ENCODE results near the gene CHGA.

CHGA gene

GRCh38 chr14:92922883-92923743, at the start of gene CHGA:
TSS of gene CHGA (plus strand) at chr14:92923150. CDS start at chr14:92923360, 210 bp downstream.
- in situ Hi-C loops (cut with MboI; ENCODE audit: low sequenced_read_pairs): no loop called here

- in situ Hi-C loops (cut with MboI; ENCODE audit: low sequenced_read_pairs): no loop called here
These were observed 47.8 kb upstream of the CHGA start for GRCh38 chr14:92874962-92875661.

DNA sequence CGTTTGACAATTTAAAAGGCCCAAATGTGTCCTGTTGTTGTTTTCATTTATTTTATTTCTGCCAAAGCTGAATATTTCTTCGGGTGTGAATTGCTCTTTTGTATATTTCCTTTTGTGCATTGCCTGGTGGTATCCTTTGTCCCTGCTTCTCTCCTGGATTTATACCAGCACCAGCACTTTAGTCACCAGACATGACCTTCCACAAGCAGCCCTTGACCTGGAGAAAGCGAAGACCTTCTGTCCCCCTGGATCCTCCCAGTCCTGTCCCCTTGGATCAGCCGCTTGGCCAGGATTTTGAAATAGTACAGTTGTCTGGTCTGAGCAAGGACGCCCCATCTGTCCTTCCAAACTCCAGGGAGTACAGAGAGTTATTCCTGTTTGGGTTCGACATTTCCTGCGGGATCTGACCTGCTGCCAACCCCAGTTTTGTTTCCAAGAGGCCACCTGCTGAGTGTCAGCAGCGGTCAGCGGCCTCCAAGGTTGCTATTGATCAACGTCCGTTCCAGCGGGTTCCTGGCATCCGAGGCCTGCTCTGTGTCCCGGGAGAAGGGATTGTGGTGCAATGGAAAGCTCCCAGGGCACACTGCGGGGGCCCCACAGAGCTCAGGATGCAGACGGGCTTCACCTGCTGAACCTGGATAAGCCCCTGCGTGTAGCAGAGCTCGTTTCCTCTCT, 45.1 kb upstream of the CHGA start:
- in situ Hi-C loops (cut with MboI; ENCODE audit: low sequenced_read_pairs): no loop called here

DNA sequence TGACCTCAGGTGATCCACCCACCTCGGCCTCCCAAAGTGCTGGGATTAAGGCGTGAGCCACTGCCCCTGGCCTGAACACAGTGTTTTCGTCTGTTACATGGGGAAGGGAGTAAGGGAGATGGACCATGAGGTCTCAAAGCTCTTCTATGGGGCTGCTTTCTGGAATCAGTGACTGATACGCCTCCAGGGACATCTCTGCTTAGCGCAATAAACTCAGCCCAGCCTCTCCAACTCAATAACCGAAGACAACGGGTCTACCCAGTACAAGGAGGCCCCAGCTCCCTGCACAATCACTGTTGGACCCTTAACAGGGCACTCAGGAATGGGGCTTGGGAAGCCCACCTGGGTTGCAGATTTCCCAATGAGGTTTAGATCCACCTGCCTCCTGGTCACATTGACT, 42.6 kb upstream of the CHGA start:
- in situ Hi-C loops (cut with MboI; ENCODE audit: low sequenced_read_pairs): no loop called here

DNA sequence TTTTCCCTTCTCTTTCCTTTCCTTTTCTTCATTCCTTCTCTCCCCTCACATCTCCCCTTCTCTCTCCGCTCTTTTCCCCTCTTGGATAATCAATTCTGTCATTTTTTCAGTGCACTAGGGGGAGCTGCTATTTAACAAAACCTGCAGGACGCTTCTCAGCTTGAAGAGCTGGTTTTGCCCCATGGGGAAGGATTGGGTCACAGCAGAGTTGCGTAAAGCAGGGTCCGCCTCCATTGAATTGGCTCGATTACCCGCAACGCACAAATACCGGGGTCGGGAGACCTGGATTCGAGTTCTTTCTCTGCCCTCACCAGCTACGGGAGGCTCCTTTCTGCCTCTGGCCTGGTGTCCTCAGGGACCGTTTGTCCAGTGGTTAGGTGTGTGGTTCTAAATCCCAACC, 42.1 kb upstream of the CHGA start:
- in situ Hi-C loops (cut with MboI; ENCODE audit: low sequenced_read_pairs): no loop called here

- in situ Hi-C loops (cut with MboI; ENCODE audit: low sequenced_read_pairs): no loop called here
These were observed 39.9 kb upstream of the CHGA start for GRCh38 chr14:92883066-92883465.

- in situ Hi-C loops (cut with MboI; ENCODE audit: low sequenced_read_pairs): no loop called here
These were observed 38.5 kb upstream of the CHGA start for GRCh38 chr14:92884410-92884809.

DNA sequence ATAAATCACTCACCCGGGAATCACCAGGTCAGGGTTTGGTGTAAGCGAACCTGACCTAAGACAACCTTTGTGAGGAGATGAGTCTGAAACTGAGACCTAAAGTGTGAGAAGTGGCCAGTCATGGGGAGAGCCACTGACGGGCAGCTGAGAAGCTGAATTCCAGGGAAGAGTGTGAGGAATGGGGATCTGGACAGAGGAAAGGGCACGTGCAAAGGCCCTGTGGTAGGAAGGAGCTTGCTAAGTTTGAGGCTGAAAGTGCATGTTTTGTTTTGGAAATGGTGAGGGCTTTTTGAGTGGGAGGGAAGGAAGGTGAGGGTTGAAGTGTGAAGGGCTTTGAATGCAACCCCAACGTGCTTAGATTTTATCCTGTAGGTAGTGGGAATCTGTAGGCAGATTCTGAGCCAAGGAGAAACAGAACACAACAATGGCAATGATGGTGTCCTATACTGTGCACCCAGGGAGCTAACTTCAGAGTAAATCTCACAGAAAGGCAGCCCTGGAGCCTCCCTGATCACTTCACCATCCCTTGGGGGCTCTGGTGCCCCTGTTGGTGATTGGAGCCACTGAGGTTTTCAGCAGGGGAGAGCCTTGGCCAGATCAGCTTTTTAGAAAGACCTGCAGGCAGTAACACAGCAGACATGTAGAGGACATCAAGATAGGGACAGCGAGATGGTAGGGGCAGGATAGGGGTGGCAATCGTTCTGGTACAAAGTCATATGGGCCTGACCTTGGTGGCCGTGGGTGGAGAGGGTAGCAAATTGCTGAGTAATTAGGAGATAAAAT, 37.5 kb upstream of the CHGA start:
- in situ Hi-C loops (cut with MboI; ENCODE audit: low sequenced_read_pairs): no loop called here

- in situ Hi-C loops (cut with MboI; ENCODE audit: low sequenced_read_pairs): no loop called here
These were observed 36.6 kb upstream of the CHGA start for GRCh38 chr14:92886337-92886736.

GRCh38 chr14:92887157-92887556, 35.8 kb upstream of the CHGA start:
- in situ Hi-C loops (cut with MboI; ENCODE audit: low sequenced_read_pairs): no loop called here

DNA sequence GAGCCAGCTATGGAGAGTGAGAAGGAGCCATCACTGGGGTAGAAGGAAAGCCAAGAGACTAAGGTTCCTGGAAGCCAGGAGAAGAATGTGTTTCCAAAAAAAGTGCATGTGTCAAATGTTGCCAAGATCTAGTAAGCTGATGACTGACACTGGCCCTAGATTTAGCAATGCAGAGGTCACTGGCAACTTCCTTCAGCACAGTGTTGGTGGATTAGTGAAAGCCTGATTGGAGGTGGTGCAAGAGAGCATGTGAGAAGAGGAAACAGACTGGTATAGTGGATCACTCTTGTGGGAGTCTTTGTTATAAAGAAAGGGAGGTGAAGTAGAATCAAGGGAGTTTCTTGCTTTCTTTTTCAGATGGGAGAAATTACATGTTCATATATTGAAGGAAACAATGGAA, 34.1 kb upstream of the CHGA start:
- in situ Hi-C loops (cut with MboI; ENCODE audit: low sequenced_read_pairs): no loop called here

DNA sequence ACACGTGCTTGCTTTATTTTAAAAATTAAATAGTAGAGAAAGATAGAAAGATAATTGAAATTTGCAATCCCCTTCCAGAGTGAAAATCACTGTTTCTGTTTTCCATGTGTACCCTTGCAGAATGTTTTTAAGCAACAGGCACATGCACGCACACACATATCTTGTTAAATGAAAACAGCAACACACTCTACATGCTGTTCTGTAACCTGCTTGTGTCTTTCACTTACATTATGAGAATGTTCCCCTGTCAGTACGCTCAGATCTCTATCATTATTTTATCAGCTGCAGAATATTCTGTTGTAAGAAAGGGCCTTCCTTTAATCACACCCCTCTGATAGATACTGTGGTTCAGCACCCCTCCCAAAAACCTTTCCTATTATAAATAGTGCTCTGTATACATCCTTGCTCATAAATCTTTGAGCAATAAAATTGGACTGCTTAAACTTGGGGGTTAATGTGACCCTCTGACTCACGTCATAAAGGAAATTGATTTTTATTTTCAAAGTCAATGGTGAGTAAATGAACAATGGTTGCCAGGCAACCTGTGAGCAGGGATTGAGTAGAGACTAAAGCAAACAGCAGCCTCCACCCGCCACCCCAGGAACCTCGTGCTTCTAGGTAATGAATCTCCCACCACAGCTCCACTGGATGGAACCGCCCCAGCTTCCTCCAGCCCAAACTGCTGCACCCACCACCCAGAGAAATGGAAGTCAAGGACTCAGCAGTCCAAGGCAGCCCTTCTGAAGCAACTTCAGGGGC, 31.9 kb upstream of the CHGA start:
- in situ Hi-C loops (cut with MboI; ENCODE audit: low sequenced_read_pairs): no loop called here

DNA sequence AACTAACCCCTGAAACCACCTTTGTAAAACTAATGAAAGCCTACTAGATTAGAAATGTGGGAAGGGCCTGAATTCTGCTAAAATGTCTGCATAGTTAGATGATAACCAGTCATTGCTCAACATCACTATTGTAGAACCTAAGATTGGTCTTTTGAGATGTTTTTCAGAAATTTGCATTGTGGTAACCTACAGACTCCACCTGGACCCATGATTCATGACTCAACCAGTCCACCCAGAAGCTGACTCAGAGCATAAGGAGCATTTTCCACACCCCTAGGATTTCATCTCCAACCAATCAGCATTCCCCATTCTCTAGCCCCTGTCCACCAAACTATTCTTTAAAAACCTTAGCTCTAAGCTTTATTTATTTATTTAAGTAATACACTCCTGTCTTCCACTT, 30.4 kb upstream of the CHGA start:
- in situ Hi-C loops (cut with MboI; ENCODE audit: low sequenced_read_pairs): no loop called here

DNA sequence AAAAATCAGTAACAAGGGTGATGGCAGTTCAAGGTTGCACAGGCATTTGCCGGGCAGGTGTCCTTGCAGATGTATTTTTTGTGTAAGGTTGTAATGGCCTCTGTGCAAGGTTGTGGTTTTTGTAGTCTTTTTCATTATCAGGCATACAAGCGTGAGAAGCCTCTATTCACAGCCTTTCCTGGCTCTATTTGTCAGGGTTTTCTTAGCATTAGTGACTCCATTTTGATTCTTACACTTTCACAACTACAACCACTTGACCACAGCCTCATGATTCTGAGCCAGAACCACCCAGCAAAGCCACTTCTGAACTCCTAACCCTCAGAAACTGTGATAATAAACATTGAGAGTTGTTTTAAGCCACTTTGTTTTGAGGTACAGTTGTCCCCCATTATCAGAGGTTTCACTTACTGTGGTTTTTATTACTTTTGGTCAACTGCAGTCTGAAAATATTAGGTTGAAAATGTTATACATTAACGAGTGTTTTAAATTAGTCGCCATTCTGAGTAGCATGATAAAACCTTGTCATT, 27.5 kb upstream of the CHGA start:
- in situ Hi-C loops (cut with MboI; ENCODE audit: low sequenced_read_pairs): no loop called here

DNA sequence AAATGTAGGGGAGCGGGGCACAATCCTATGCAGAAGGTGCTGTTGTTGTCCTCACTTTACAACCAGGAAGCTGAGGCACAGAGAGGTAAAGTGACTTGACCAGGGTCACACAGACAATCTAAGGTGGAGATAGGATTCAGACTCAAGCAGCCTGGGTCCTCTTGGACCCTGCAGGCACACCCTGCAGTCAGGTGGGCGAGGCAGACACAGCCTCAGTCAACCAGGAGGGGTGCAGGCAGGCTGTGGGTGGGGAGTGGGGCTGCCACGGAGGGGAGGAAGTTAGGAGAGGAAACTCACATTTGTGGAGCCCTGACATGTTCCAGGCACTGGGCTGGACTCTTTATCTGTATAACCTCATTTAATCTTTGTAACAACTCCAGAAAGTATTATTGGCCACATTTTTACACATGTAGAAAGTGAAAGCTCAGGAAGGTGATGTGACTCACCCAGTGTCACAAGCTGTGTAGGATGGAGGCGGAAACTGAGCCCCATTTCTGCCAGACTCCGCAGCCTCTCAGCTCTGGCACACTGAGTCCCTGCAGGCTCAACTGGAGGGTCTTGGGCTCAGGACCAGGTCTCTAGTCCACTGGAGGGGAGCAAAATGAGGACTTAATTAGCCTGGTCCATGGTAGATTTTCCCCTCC, 24.9 kb upstream of the CHGA start:
- in situ Hi-C loops (cut with MboI; ENCODE audit: low sequenced_read_pairs): no loop called here

- in situ Hi-C loops (cut with MboI; ENCODE audit: low sequenced_read_pairs): no loop called here
These were observed 24.3 kb upstream of the CHGA start for GRCh38 chr14:92898566-92899131.

DNA sequence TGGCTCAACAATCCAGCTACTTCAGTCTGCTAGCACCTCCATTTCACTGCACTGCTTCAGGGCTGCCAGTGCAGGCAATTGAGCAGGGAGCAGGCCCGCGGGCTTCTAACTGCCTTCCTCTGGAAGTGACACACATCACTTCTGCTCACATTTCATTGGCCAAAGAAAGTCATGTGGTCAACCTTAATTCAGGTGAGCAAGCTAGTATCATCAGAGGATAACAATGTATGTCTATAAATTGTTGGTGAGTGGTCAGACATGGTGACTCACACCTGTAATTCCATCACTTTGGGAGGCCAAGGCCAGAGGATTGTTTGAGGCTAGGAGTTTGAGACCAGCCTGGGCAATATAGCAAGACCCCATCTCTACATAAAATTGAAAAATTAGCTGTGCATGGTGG, 22.3 kb upstream of the CHGA start:
- in situ Hi-C loops (cut with MboI; ENCODE audit: low sequenced_read_pairs): no loop called here

DNA sequence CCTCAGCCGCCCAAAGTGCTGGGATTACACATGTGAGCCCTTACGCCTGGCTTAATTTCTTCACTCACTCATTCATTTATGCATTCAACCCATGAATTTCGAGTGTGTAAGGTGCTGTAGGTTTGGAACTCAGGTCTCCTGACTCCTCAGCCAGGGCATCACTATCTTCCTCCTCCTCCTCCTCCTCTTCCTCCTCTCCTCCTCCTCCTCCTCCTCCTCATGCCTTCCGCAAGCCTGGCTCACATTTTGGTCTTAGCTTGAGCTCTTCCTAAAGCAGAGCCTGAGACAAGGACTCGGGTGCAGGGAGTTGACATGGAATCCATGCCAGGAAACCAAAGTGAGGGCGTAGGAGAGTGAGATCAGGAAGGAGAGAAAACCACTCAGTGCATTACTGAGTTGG, 20.8 kb upstream of the CHGA start:
- in situ Hi-C loops (cut with MboI; ENCODE audit: low sequenced_read_pairs): no loop called here

GRCh38 chr14:92902726-92903125, 20.2 kb upstream of the CHGA start:
- in situ Hi-C loops (cut with MboI; ENCODE audit: low sequenced_read_pairs): no loop called here

Measured in hTERT RPE-1 (cell line).